GM21360 (cell line): ENCODE data around the gene GOLGA6L24.
"Not testable (repeated sequence)": the region's sequence is repeated elsewhere in the genome, so short reads cannot be mapped to it uniquely, and the experiment has no call there.

ENCODE experiments used
- ATAC-seq: cut with Tn5 transposase; IDR thresholded peaks from one replicate; pipeline ENCODE4 v1.9.1; 2021; ENCODE audit warnings: mild to moderate bottlenecking, moderate library complexity; ENCODE audit not compliant: unreplicated experiment

The GOLGA6L24 gene

GRCh38 chr15:28357984-28358383 is at the start of gene GOLGA6L24:
TSS of gene GOLGA6L24 (minus strand) at chr15:28358084. CDS start at chr15:28358023, 61 bp downstream.
- not testable (repeated sequence) for ATAC-seq

GRCh38 chr15:28402774-28403435 is 45.0 kb upstream of the GOLGA6L24 start:
- not testable (repeated sequence) for ATAC-seq

GRCh38 chr15:28396022-28396421 is 38.1 kb upstream of the GOLGA6L24 start:
- not testable (repeated sequence) for ATAC-seq

- ATAC-seq = not testable (repeated sequence)
Measured at GRCh38 chr15:28380053-28380452, 22.2 kb upstream of the GOLGA6L24 start.

GRCh38 chr15:28378364-28378763 is 20.5 kb upstream of the GOLGA6L24 start, which contains the start of gene GOLGA8F:
TSS of gene GOLGA8F (plus strand) at chr15:28378664. CDS start at chr15:28378762, 98 bp downstream.
- not testable (repeated sequence) for ATAC-seq

GRCh38 chr15:28365502-28365901 is 7.6 kb upstream of the GOLGA6L24 start:
- not testable (repeated sequence) for ATAC-seq

- ATAC-seq = not testable (repeated sequence)
Measured at GRCh38 chr15:28322129-28322588, 35.7 kb downstream of the GOLGA6L24 start, which contains the start of gene HERC2. TSS of gene HERC2 (minus strand) at chr15:28322179. CDS start at chr15:28321433, 746 bp downstream.

GRCh38 chr15:28321358-28322078 is 36.4 kb downstream of the GOLGA6L24 start:
- ATAC-seq = not testable (repeated sequence)

- not testable (repeated sequence) for ATAC-seq
Measured at GRCh38 chr15:28319725-28320124, 38.2 kb downstream of the GOLGA6L24 start.

- ATAC-seq = not testable (repeated sequence)
Measured at GRCh38 chr15:28318828-28319227, 39.1 kb downstream of the GOLGA6L24 start.

GRCh38 chr15:28318122-28318521 is 39.8 kb downstream of the GOLGA6L24 start:
- ATAC-seq = not testable (repeated sequence)

- not testable (repeated sequence) for ATAC-seq
Measured at GRCh38 chr15:28316958-28317357, 40.9 kb downstream of the GOLGA6L24 start.

GRCh38 chr15:28310454-28310853 is 47.4 kb downstream of the GOLGA6L24 start:
- ATAC-seq = not testable (repeated sequence)

- ATAC-seq = not testable (repeated sequence)
Measured at GRCh38 chr15:28308718-28309117, 49.2 kb downstream of the GOLGA6L24 start.
